HL-60 (cell line): ENCODE measurements around the gene RSU1.

Source experiments
- DNase-seq, 2 experiments: peaks; one replicate each; pipeline ENCODE4 v3.0.0-alpha.2; 2010 to 2020; ENCODE audit warnings: low read depth in 1 of 2, low spot score in 1 of 2
- H3K27ac ChIP-seq: fragments of 250-450 bp; sonication (Bioruptor Pico); replicated peaks from 2 replicates; pipeline ENCODE4 v1.5.1; 2020; ENCODE audit warnings: mild to moderate bottlenecking, moderate library complexity
- H3K27me3 ChIP-seq: fragments of 250-450 bp; sonication (Bioruptor Pico); 2 replicates; pipeline ENCODE4 v1.5.1; 2021; ENCODE audit warnings: mild to moderate bottlenecking, moderate library complexity; ENCODE audit not compliant: insufficient read depth, poor library complexity, severe bottlenecking
- H3K4me3 ChIP-seq: replicated peaks from 2 replicates; pipeline ENCODE4 v1.5.1; 2011; ENCODE audit warnings: mild to moderate bottlenecking, control low read depth, low read length; ENCODE audit not compliant: insufficient read depth
- GABPA ChIP-seq: IDR thresholded peaks from 2 replicates; pipeline ENCODE4 v1.6.1; 2012; ENCODE audit warnings: low read depth
- POLR2AphosphoS5 ChIP-seq: IDR thresholded peaks from 2 replicates; pipeline ENCODE4 v1.6.1; 2012; ENCODE audit warnings: low read depth
- SPI1 ChIP-seq: IDR thresholded peaks from 2 replicates; pipeline ENCODE4 v1.6.1; 2012; ENCODE audit warnings: low read depth, mild to moderate bottlenecking, borderline replicate concordance
- TF ChIP-seq, protein P1 (sequence below): IDR thresholded peaks from one replicate; pipeline ENCODE4 v1.5.1; 2011; ENCODE audit warnings: low read length, control low read depth, inconsistent platforms; ENCODE audit not compliant: insufficient read depth
- TF ChIP-seq, protein P2 (sequence below): IDR thresholded peaks from 2 replicates; pipeline ENCODE4 v1.6.1; 2012; ENCODE audit warnings: low read depth; ENCODE audit not compliant: insufficient replicate concordance

Gene RSU1

DNA sequence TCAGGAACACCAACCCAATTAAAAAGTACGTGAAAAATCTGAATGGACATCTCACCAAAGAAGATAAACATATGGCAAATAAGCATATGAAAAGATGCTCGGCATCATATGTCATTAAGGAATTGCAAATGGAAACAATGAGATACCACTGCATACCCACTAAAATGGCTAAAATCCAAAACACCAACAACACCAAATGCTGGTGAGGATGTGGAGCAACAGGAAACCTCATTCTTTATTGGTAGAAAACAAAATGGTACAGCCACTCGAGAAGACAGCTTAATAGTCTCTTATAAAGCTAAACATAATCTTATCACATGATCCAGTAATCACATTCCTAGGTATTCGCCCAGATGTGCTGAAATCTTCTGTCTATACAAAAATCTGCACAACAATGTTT is 13.1 kb downstream of the RSU1 start:
- no peak for DNase-seq
- no peak for TF ChIP-seq GABPA
- TF ChIP-seq POLR2AphosphoS5 = no peak
- TF ChIP-seq, protein P1, sequence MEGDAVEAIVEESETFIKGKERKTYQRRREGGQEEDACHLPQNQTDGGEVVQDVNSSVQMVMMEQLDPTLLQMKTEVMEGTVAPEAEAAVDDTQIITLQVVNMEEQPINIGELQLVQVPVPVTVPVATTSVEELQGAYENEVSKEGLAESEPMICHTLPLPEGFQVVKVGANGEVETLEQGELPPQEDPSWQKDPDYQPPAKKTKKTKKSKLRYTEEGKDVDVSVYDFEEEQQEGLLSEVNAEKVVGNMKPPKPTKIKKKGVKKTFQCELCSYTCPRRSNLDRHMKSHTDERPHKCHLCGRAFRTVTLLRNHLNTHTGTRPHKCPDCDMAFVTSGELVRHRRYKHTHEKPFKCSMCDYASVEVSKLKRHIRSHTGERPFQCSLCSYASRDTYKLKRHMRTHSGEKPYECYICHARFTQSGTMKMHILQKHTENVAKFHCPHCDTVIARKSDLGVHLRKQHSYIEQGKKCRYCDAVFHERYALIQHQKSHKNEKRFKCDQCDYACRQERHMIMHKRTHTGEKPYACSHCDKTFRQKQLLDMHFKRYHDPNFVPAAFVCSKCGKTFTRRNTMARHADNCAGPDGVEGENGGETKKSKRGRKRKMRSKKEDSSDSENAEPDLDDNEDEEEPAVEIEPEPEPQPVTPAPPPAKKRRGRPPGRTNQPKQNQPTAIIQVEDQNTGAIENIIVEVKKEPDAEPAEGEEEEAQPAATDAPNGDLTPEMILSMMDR = no peak
- TF ChIP-seq SPI1 = no peak
- TF ChIP-seq, protein P2, sequence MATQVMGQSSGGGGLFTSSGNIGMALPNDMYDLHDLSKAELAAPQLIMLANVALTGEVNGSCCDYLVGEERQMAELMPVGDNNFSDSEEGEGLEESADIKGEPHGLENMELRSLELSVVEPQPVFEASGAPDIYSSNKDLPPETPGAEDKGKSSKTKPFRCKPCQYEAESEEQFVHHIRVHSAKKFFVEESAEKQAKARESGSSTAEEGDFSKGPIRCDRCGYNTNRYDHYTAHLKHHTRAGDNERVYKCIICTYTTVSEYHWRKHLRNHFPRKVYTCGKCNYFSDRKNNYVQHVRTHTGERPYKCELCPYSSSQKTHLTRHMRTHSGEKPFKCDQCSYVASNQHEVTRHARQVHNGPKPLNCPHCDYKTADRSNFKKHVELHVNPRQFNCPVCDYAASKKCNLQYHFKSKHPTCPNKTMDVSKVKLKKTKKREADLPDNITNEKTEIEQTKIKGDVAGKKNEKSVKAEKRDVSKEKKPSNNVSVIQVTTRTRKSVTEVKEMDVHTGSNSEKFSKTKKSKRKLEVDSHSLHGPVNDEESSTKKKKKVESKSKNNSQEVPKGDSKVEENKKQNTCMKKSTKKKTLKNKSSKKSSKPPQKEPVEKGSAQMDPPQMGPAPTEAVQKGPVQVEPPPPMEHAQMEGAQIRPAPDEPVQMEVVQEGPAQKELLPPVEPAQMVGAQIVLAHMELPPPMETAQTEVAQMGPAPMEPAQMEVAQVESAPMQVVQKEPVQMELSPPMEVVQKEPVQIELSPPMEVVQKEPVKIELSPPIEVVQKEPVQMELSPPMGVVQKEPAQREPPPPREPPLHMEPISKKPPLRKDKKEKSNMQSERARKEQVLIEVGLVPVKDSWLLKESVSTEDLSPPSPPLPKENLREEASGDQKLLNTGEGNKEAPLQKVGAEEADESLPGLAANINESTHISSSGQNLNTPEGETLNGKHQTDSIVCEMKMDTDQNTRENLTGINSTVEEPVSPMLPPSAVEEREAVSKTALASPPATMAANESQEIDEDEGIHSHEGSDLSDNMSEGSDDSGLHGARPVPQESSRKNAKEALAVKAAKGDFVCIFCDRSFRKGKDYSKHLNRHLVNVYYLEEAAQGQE = no peak
- Histone ChIP-seq H3K27ac (no peak overlapping the region), H3K4me3 (no peak overlapping the region), H3K27me3 (no peaks in the 10 kb centered on the region)

DNA sequence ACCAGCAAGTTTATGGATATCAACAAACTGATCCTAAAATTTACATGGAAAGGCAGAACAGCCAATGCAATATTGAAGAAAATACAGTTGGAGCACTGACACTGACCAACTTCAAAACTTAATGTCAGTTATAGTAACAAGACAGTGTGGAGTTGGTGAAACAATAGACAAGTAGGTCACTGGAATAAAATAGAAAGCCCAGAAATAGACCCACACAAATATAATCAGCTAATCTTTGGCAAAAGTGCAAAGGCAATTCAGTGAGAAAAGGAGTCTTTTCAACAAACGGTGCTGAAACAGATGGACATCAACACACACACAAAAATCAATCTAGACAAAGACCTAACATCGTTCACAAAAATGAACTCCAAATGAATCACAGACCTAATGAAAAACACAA is 13.8 kb downstream of the RSU1 start:
- TF ChIP-seq GABPA (no peak), POLR2AphosphoS5 (no peak), SPI1 (no peak)
- TF ChIP-seq, protein P2 = no peak
- TF ChIP-seq, protein P1 = no peak
- H3K27me3 ChIP-seq = no peaks in the 10 kb centered on the region
- H3K27ac ChIP-seq = no peak overlapping the region
- no peak for DNase-seq
- H3K4me3 ChIP-seq = no peak overlapping the region

DNA sequence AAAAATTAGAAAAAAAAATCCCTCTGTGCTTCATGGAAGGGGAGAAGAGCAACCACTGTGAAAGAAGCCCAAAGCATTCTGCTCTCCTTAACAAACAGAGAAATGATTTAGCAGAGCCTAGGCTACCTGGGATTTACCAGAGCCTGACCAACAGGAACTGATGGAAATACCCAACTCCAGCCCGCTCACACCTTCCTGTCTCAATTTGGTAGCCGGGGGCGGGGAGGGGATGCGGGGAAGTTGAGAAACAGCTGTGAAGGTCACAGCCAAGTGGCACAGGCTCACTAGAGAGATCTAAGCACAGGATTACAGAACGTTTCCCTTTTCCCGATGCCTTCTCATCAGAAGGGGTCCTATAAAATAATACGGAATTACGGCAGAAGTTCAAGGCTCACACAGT is 17.6 kb downstream of the RSU1 start:
- peak in 1 of 2 experiments; percentile 16 for DNase-seq
- no peaks in the 10 kb centered on the region for H3K27me3 ChIP-seq
- H3K27ac ChIP-seq = no peak overlapping the region
- TF ChIP-seq, protein P1 = no peak
- TF ChIP-seq SPI1 (no peak), POLR2AphosphoS5 (no peak), GABPA (no peak)
- TF ChIP-seq, protein P2 = no peak
- no peak overlapping the region for H3K4me3 ChIP-seq
